Sigmoid colon (tissue), 7 donors: Measurements from ENCODE around the gene CYP11A1. TPM values are rescaled to one million over a fixed set of nuclear protein-coding genes. Genes with fewer than 3 reads are reported as not detected.
A peak's percentile ranks its signal among the peaks of the same experiment; 100 is the strongest.

Source experiments
- DNase-seq: peaks from one replicate; pipeline ENCODE4 v3.0.0-alpha.2; 2019
- H3K27ac ChIP-seq, 4 donors: fragments of 200-600 bp; sonication (generic); one replicate each; pipeline ENCODE4 v1.5.1; 2016 to 2019; ENCODE audit warnings: mild to moderate bottlenecking in 1 of 4
- H3K27me3 ChIP-seq, 3 donors: fragments of 200-600 bp; sonication (generic); one replicate each; pipeline ENCODE4 v1.5.1; 2019; ENCODE audit warnings: mild to moderate bottlenecking in 1 of 3
- H3K36me3 ChIP-seq, 4 donors: fragments of 200-600 bp; sonication (generic); one replicate each; pipeline ENCODE4 v1.5.1; 2016 to 2019
- H3K4me1 ChIP-seq, 4 donors: fragments of 200-600 bp; sonication (generic); one replicate each; pipeline ENCODE4 v1.5.1; 2017 to 2019
- H3K4me3 ChIP-seq, 4 donors: fragments of 200-600 bp; sonication (generic); one replicate each; pipeline ENCODE4 v1.5.1; 2017 to 2019; ENCODE audit warnings: mild to moderate bottlenecking in 2 of 4, moderate library complexity in 1 of 4
- H3K9me3 ChIP-seq, 4 donors: fragments of 200-600 bp in 3 of 4; sonication (generic) in 3 of 4; one replicate each; pipeline versions ENCODE4 v1.5.1 to v1.6.1; 2013 to 2019
- EP300 ChIP-seq, 4 donors: sonication (generic); formaldehyde crosslinking; IDR thresholded peaks; one replicate each; pipeline ENCODE4 v1.6.1; 2017; ENCODE audit warnings: antibody characterized with exemption in 4 of 4
- POLR2A ChIP-seq, 2 donors: fragments of 450-650 bp; IDR thresholded peaks; one replicate each; pipeline ENCODE4 v1.6.1; 2016; ENCODE audit warnings: antibody characterized with exemption in 2 of 2, mild to moderate bottlenecking in 2 of 2, moderate library complexity in 2 of 2
- POLR2AphosphoS5 ChIP-seq, 4 donors: sonication (generic); formaldehyde crosslinking; IDR thresholded peaks; one replicate each; pipeline ENCODE4 v1.6.1; 2017; ENCODE audit warnings: antibody characterized with exemption in 4 of 4
- WGBS, 2 donors: extraction: QIAGEN DNeasy Blood & Tissue Kit; methylation state at CpG; one replicate each; pipeline ENCODE4 v1.1.7; 2013; 5-methylcytosine and 5-hydroxymethylcytosine counted together
- intact Hi-C: fragments of 100-400 bp; cut with DNase I; formaldehyde crosslinking; loops from one replicate; pipeline ENCODE4 v1.15.1; 2023
- polyA plus RNA-seq, 3 donors: library from polyadenylated mRNA; stranded (reverse); fragments of 200-250 nt; gene quantifications; one replicate each; pipeline ENCODE4 v1.2.3, GENCODE V29; 2013
- total RNA-seq, 4 donors: library from RNA; depleted of rRNA; stranded (reverse); fragments of >200 nt; gene quantifications; one replicate each; pipeline ENCODE4 v1.1.0, GENCODE V29; 2016
- TF ChIP-seq, protein P1 (sequence below), 4 experiments: fragments of 450-650 bp in 3 of 4; fragments of 200-600 bp in 1 of 4; IDR thresholded peaks; one replicate each; pipeline ENCODE4 v1.5.1; 2016 to 2019; ENCODE audit warnings: antibody characterized with exemption in 4 of 4, mild to moderate bottlenecking in 3 of 4, moderate library complexity in 2 of 4
- donor health status: healthy with polysubstance abuse.
- donor health status: Bipolar disorder and iron deficiency.
- donor health status: healthy.

Gene CYP11A1
- total and polyA plus RNA-seq, 7 donors, result 0.22 to 1.7 (median 0.49) TPM; not detected in 2

DNA sequence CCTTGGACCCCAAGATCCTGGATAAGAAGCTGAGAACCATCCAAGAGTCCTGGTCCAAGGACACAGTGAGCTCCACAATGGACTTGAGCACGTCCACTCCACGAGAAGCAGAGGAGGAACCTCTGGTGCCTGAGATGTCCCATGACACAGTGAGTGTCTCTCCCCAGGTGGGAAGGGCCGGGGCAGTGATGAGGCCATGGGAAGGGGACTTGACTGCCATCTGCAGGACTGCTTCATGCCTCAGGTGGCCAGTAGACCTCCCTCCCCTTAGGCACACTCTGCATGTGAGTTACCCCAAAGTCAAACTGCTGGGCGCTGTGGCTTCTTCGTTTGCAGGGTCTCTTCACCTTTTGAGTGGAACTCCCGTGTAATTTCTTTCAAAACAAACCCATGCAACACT is 71.6 kb downstream of the CYP11A1 start:
- H3K4me3 ChIP-seq, result no peak overlapping the region
- no peaks in the 10 kb centered on the region for H3K36me3 ChIP-seq
- H3K9me3 ChIP-seq, result no peaks in the 10 kb centered on the region
- WGBS, 2 donors, result 64 to 74% methylated on average over 6 of the region's 6 CpGs
- H3K27ac ChIP-seq, result no peak overlapping the region
- TF ChIP-seq POLR2AphosphoS5 (IDR thresholded peaks at IDR 0.05), result no peak
- no peak for TF ChIP-seq POLR2A (IDR thresholded peaks at IDR 0.05)
- TF ChIP-seq EP300 (IDR thresholded peaks at IDR 0.05), result no peak
- TF ChIP-seq, protein P1, sequence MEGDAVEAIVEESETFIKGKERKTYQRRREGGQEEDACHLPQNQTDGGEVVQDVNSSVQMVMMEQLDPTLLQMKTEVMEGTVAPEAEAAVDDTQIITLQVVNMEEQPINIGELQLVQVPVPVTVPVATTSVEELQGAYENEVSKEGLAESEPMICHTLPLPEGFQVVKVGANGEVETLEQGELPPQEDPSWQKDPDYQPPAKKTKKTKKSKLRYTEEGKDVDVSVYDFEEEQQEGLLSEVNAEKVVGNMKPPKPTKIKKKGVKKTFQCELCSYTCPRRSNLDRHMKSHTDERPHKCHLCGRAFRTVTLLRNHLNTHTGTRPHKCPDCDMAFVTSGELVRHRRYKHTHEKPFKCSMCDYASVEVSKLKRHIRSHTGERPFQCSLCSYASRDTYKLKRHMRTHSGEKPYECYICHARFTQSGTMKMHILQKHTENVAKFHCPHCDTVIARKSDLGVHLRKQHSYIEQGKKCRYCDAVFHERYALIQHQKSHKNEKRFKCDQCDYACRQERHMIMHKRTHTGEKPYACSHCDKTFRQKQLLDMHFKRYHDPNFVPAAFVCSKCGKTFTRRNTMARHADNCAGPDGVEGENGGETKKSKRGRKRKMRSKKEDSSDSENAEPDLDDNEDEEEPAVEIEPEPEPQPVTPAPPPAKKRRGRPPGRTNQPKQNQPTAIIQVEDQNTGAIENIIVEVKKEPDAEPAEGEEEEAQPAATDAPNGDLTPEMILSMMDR (IDR thresholded peaks at IDR 0.05), result no peak
- intact Hi-C loops, result no loop called here
- no peak for DNase-seq
- peaks cover 0 to 10% (median 4%) of the 10 kb centered on the region in 3 donors for H3K27me3 ChIP-seq
- H3K4me1 ChIP-seq, result no peaks in the 10 kb centered on the region

DNA sequence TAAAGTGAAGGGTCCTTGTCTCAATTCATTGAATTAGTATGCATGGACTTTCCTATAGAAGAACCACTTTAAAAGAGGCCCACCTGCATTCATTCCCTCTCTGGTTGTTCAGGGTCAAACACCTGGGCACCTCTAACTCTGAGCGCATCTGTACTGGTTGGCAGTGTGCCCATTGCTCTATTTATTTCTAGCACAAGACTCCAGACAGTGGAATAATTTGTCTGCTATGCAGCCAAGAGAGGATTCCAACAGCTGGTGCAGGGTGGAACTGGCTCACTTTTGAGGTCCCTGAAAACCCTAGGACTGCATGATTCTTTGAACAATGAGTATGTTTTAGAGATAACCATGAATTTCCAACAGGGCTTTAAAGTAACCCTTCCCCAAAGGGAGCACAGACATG is 73.4 kb downstream of the CYP11A1 start:
- no peak for DNase-seq
- Histone ChIP-seq H3K36me3 (no peaks in the 10 kb centered on the region), H3K4me1 (no peaks in the 10 kb centered on the region), H3K4me3 (no peak overlapping the region), H3K9me3 (no peaks in the 10 kb centered on the region), H3K27me3 (peaks cover 0 to 10% (median 6%) of the 10 kb centered on the region in 3 donors), H3K27ac (no peak overlapping the region)
- WGBS, 2 donors, result 47 to 77% methylated on average over 1 of the region's 1 CpG
- intact Hi-C loops, result no loop called here
- TF ChIP-seq POLR2AphosphoS5 (IDR thresholded peaks at IDR 0.05) (no peak), POLR2A (IDR thresholded peaks at IDR 0.05) (no peak), EP300 (IDR thresholded peaks at IDR 0.05) (no peak)
- TF ChIP-seq, protein P1 (IDR thresholded peaks at IDR 0.05), result no peak

DNA sequence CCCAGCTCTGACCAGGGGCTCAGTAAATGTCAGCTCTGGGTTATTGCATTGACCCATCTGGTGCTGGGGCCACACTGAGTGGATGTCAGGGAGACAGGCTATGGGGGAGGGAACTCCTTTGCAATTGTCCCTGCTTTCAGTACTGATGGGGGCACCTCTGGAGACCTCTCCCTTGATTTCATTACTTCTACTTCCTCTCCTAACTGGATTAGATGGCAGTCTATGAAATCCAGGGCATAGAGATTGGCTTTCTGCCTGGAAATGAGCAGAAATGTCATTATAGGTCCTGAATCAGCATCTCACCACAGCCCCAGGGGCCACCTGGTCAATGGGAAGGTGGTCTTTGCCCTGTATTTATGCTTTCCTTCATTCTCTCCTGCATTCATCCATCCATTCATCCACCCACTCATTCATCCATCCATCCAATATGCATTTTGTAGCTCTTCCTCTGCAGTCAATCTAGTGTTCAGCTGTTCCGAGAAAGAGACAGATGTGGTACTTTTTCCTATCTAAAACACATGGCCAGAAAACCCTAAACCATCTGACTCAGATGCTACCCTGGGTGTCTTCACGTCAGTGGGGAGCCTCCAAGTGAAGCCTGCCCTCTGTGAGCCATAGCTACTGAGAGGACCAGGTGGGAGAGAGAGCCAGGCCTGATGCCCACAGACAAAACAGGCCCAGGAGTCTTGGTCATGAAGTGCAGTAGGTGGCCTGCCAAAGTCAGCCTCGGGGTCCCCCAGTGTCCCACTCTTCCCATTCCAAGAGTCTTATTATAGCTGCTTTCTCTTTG is 74.2 kb downstream of the CYP11A1 start:
- TF ChIP-seq POLR2A (IDR thresholded peaks at IDR 0.05) (no peak), POLR2AphosphoS5 (IDR thresholded peaks at IDR 0.05) (no peak), EP300 (IDR thresholded peaks at IDR 0.05) (no peak)
- TF ChIP-seq, protein P1 (IDR thresholded peaks at IDR 0.05), result no peak
- intact Hi-C loops, result no loop called here
- Histone ChIP-seq H3K27me3 (peaks cover 0 to 10% (median 6%) of the 10 kb centered on the region in 3 donors), H3K36me3 (no peaks in the 10 kb centered on the region), H3K9me3 (no peaks in the 10 kb centered on the region), H3K4me1 (no peaks in the 10 kb centered on the region), H3K27ac (no peak overlapping the region), H3K4me3 (no peak overlapping the region)
- WGBS, 2 donors, result 66 to 74% methylated on average over 3 of the region's 3 CpGs
- no peak for DNase-seq

DNA sequence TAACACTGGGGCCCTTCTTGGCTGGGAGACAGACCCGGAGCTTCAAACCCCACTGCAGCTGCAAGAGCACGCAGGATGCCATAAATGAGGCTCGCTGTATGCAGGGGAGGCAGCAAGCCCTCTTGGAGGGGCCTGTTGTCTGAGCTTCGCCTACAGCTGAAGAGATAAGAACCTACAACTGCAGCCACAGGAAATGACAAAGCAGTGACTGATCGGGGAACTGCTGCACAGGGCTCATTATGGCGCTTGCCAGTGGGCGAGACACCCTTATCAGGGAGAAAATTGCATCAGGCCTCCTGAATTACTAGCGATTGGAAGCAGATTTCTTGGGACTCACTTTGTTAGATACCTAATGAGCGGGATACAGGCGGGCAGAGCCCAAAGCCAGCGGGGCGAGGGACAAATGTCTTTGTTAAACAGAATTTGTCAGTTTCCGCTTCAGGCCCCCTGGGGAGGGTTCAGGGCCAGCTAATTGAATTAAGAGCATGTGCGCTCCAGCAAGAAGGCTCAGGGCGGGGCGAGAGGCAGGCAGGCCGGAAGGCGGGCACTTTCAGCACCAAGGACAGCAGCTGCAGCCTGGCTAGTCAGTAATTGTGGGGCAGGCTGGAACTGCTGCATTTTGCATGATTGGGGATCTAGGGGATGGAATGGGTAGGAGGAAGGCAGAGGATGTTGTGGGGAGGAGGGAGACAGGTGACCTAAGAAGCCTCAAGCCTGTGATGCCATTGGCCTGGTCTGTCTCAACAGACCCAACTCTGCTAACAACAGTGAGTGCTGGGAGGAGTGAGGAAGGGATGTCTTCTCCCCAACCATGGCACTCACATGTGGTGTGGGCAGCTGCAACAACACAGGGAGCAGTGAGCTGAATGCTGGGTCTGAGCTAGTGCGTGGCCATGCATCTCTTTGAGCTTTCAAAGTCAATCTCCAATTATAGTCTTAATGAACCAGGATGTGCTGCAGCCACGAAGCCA is 76.1 kb downstream of the CYP11A1 start:
- 10 to 16% methylated on average over 20 of the region's 20 CpGs for WGBS, 2 donors

More for the DNA sequence above, 76.1 kb downstream of the CYP11A1 start:
- intact Hi-C loops, result no loop called here
- no peaks in the 10 kb centered on the region for H3K4me1 ChIP-seq
- TF ChIP-seq POLR2AphosphoS5 (IDR thresholded peaks at IDR 0.05) (no peak), POLR2A (IDR thresholded peaks at IDR 0.05) (no peak), EP300 (IDR thresholded peaks at IDR 0.05) (no peak)
- TF ChIP-seq, protein P1 (IDR thresholded peaks at IDR 0.05), result no peak
- no peak overlapping the region for H3K4me3 ChIP-seq
- peaks cover 0 to 10% (median 6%) of the 10 kb centered on the region in 3 donors for H3K27me3 ChIP-seq
- no peaks in the 10 kb centered on the region for H3K9me3 ChIP-seq
- no peak overlapping the region for H3K27ac ChIP-seq
- DNase-seq, result peak; percentile 68
- H3K36me3 ChIP-seq, result no peaks in the 10 kb centered on the region
